Measurements from ENCODE around the gene SGF29.

DNA sequence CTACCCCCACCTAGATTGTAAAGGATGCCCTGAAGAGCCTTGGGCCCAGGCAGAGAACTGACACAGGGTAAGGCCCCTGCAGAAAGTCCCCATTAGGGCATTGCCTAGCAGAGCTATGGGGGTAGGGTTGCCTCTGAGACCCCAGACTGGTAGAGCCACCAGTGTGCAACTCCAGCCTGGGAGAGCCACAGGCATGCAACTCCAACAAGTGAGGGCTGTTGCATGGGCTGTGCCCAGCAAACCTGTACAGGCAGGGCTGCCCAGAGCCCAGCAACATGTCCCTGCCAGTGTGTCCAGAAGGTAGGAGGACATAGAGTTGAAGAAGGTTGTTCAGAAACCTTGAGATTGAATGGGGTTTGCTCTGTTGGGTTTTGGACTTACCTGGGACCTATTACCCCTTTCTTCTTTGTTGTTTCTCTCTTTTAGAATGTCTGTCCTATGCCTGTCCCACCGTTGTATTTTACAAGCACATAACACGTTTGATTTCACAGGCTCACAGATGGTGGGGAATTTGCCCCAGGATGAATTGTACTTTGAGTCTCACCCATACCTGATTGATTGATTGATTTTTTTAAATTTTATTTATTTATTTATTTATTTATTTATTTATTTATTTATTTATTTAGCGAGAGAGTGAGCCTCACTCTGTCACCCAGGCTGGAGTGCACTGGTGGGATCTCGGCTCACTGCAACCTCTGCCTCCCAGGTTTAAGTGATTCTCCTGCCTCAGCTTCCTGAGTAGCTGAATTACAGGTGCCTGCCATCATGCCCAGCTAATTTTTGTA lies 16.4 kb downstream of the SGF29 start:
- TF ChIP-seq EZH2 (optimal IDR thresholded peaks at IDR 0.05; ENCODE audit: low read depth, low read length) (no peak), CTCF (IDR thresholded peaks at IDR 0.05; ENCODE audit: low read length) (no peak), EZH2phosphoT487 (IDR thresholded peaks at IDR 0.05; ENCODE audit: low read length) (no peak)
